Activated effector memory CD4-positive, alpha-beta T cell treated with Interleukin-2 at 50 U/mL for 16 hours (primary cell): ENCODE measurements around the gene SUSD5.
"Not testable (repeated sequence)": the region's sequence is repeated elsewhere in the genome, so short reads cannot be mapped to it uniquely, and the experiment has no call there.

Experiments used
- DNase-seq: peaks from one replicate; pipeline ENCODE4 v3.0.0-alpha.2; 2020

The SUSD5 gene

DNA sequence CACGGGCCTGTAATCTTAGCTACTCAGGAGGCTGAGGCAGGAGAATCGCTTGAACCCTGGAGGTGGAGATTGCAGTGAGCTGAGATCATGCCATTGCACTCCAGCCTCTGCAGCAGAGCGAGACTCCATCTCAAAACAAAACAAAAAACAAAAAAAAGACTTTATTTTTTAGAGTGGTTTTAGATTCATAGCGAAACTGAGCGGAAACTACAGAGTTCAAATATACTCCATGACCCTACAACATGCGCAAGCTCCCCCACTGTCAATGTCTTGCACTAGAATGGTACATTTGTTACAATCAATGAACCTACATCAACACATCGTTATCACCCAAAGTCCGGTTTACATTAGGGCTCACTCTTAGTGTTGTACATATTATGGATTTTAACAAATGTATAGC, 107.0 kb downstream of the SUSD5 start:
- DNase-seq: no peak

DNA sequence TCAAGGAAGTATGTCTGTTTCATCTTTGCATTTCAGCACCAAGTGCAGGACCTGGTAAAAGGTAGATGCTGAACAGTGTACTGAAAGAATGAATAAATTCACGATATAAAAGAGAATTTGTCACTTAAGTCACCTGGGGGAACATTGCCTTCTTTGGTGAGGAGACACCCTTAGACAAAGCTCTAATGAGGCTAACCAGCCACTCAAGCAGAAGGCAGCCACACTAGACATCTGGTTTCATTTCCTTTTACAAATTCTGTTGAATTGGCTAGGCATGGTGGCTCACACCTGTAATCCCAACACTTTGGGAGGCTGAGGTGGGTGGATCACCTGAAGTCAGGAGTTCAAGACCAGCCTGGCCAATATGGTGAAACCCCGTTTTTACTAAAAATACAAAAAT, 111.8 kb downstream of the SUSD5 start:
- DNase-seq: not testable (repeated sequence)

DNA sequence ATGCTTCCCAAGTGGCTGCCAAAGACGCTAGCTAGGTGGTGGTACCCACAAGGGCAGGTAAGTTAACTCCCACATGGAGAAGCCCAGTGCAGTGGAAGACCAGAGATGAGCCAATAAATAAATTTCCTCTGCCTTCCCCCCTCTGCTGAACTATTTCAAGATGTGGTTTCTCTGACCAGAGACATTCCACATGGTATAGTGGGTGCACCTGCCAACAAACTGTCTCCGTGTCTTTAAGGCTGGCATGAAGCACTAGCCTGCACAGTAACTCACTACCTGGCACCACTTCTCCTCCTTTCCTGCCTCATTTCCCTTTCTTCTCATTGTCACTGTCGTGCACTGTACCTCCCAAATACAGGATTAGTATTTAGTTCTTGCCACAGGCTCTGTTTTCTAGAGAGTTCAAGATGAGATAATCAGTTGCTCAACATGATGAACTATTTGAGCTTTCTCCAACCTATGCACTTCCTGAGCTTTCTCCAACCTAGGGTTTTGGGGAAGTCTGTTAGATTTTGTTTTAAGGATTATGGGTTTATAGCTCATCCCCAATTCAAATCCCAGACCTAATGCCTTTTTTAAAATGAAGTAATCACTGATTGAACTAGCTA, 113.2 kb downstream of the SUSD5 start:
- DNase-seq: no peak

- no peak for DNase-seq
Observed at GRCh38 chr3:33104803-33105202, 113.8 kb downstream of the SUSD5 start.

DNA sequence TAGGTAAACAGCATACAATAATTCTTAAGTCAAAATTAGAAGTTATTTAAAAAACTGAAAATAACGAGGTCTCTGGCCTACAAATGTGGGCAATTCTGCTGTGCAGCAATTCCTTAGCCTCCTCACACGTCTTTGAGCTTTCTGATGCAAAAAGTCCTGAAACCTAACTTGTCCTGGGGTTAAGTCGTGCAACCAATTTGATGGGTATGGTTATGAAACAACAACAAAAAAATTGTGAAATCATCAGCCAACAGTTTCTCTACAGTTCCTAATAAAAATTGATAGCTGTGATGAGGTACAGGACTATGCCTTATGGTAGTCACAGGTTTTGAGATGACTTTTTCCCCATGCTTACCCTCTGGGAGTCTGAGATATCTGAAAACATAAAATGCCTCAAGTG, 115.1 kb downstream of the SUSD5 start:
- DNase-seq: no peak

DNA sequence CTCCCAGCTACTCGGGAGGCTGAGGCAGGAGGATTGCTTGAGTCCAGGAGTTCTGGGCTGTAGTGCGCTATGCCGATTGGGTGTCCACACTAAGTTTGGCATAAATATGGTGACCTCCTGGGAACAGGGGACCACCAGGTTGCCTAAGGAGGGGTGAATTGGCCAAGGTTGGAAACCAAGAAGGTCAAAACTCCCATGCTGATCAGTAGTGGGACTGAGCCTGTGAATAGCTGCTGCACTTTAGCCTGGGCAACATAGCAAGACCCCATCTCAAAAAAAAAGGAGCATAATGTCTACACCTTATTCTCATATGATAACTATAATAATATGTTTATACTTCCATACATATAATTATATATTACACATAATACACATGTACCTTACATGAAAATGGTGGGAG, 115.6 kb downstream of the SUSD5 start:
- DNase-seq: no peak

DNA sequence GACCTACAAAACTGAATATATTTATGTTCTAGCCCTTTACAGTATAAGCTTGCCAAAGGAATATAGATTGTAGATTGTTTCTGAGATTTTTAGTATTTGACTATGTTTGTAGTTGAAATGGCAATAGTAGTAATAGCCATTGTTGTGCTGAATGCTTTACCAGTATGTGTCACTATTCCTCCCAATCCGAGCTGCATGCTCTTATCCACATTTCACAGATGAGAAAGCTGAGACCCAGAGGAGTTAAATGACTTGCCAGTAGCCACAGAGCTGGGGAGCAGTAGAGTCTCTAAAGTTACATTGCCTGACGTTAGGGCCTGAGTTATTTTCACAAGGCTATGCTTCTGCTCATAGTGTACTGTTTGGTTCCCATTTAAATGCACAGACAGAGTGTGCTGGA, 118.4 kb downstream of the SUSD5 start:
- no peak for DNase-seq
